Measurements from ENCODE around the gene CNBP.
"Not testable (repeated sequence)": the region's sequence is repeated elsewhere in the genome, so short reads cannot be mapped to it uniquely, and the experiment has no call there.

Gene CNBP

GRCh38 chr3:129183569-129184395, at the start of gene CNBP:
CNBP (minus strand) TSS chr3:129183896; CDS start chr3:129171757, 12,139 bp downstream.
- peak; percentile 86 for DNase-seq

GRCh38 chr3:129231331-129232119, 47.8 kb upstream of the CNBP start:
- no peak for DNase-seq

GRCh38 chr3:129230311-129231019, 46.8 kb upstream of the CNBP start:
- DNase-seq = no peak

GRCh38 chr3:129228891-129229585, 45.3 kb upstream of the CNBP start:
- DNase-seq = no peak

DNA sequence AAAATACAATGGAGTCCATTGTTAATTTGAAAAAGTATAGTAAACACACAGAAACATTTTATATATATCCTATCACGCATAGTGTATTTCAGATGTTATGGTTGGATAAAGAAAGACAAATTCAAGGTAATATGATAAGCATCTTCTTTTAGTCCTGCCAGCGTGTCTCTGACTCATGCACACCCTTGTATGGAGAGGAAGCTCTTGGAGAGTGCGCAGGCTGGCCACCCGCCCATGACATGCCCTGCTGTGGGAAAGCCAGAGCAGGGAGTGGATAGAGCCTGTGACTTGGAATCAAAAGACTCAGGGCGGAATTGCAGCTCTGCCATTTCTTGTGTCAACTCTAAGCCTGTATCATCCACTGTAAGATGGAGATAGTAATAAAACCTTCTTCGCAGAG, 42.7 kb upstream of the CNBP start:
- DNase-seq = no peak

GRCh38 chr3:129224984-129225393, 41.3 kb upstream of the CNBP start:
- DNase-seq = no peak

DNA sequence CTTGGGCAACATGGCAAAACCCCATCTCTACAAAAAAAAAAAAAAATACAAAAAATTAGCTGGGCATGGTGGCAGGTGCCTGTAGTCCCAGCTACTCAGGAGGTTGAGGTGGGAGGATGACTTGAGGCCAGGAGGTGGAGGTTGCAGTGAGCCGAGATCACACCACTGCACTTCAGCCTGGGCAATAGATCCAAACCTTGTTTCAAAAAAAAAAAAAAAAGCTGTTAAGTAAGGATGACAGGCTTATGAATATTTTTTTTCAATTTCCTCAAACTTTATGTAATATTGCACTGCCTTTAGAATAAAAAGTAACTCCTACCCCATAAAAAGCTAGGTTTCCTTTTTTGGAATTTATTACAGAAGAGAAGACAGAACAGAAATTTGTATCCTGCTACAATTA, 40.7 kb upstream of the CNBP start:
- DNase-seq = not testable (repeated sequence)

DNA sequence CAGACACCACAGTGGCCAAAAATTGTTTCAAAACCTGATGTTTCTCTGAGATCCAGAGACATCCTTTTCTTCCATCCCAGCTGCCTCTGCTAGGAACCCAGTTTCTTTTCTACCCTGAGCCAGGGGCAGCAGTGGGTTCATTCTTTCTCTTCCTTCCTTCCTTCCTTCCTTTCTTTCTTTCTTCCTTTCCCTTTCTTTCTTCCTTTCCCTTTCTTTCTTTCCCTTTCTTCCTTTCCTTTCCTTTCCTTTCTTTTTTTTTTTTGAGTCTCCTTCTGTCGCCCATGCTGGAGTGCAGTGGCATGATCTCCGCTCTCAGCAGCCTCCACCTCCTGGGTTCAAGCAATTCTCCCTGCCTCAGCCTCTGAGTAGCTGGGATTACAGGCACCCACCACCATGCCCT, 35.0 kb upstream of the CNBP start:
- DNase-seq = no peak

DNA sequence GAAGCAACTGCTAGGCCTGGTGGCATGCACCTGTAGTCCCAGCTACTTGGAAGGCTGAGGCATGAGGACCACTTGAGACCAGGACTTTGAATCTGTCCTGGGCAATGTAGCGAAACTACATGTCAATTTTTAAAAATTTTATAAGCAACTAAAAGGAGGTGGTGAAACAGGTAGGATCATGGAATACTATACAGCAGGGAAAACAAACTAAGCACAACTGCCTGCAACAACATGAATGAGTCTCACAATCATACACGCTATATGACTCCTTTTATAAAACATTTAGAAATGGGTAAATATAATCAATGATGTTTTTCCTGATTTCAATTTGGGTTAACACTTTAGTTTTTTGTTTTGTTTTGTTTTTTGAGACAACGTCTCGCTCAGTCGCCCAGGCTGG, 29.5 kb upstream of the CNBP start:
- DNase-seq = no peak

GRCh38 chr3:129211772-129212171, 28.1 kb upstream of the CNBP start:
- no peak for DNase-seq

GRCh38 chr3:129211345-129211744, 27.6 kb upstream of the CNBP start:
- no peak for DNase-seq

DNA sequence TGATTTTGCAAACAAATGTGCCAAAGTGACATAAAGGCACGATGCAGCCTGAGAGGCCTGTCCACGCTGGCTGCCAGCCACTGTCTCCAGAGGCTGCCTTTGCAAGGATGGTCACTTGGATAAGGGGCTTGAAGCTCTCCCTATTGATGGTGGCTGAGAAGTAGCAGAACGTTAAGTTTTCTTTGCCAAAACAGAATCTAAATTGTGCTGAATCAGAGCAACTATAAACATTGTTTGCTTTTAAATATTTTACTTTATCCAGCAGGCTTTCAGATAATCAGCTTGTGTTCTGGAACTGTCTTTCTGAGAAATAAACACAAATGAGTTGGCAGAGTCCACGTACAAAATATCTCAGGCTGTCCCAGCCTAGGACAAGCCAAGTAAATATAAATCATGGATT, 23.8 kb upstream of the CNBP start:
- DNase-seq = no peak

- no peak for DNase-seq
These were observed 21.6 kb upstream of the CNBP start for GRCh38 chr3:129205109-129205832.

DNA sequence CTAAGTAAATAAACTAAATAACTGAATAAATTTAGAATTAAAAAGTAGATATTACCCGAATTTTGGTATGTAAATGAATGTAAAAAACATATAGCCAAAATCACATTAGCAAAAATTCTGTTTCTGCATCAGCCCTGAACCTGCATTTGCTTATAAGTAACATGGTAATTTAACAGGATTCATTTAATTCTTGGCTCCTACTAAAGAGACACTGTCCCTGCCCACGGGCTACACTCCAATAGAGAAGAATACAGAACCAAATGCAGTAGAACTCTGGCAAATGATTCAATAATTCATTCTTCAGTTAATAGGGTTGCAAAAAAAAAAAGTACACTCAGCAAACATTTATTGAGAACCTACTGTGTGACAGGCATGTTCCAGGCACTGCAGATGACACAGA, 20.8 kb upstream of the CNBP start:
- DNase-seq = no peak

GRCh38 chr3:129199366-129199765, 15.7 kb upstream of the CNBP start:
- no peak for DNase-seq

- no peak for DNase-seq
These were observed 13.6 kb upstream of the CNBP start for GRCh38 chr3:129197321-129197720.

- DNase-seq = no peak
These were observed 12.9 kb upstream of the CNBP start for GRCh38 chr3:129196601-129197000.

- DNase-seq = no peak
These were observed 12.1 kb upstream of the CNBP start for GRCh38 chr3:129195731-129196256.

- DNase-seq = not testable (repeated sequence)
These were observed 6.1 kb upstream of the CNBP start for GRCh38 chr3:129189793-129190192.

DNA sequence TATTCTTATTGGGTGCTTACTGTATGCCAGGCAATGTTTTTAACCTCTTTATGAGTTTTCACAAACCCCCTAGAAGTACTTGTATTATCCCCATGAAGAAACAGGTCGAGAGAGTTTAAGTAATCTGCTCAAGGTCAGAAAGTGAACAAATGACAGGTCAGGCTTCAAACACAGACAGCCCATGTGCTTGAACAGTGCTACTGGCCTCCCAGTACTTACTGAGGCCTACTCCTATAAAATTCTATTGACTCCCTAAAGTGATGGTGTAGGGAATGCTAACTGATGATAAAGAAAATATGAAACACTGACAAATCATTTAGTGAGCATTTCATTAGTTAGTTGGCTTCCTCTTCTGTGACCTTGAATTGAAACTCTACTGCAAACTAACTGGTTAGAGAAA, 4.2 kb upstream of the CNBP start:
- DNase-seq = no peak

GRCh38 chr3:129185783-129186182, 2.1 kb upstream of the CNBP start:
- DNase-seq = no peak

Measured in activated T-cell treated with anti-CD3 and anti-CD28 coated beads for 4 hours (primary cell).